GM12873 (cell line): Measurements from ENCODE around the gene SH3BGRL2.

Source experiments
- TF ChIP-seq, protein P1 (sequence below): IDR thresholded peaks from 2 replicates; pipeline ENCODE4 v1.5.1; 2012; ENCODE audit warnings: low read depth, mild to moderate bottlenecking, moderate library complexity, low read length, control low read depth; ENCODE audit not compliant: insufficient read depth; ENCODE audit errors: missing control alignments

Gene SH3BGRL2

DNA sequence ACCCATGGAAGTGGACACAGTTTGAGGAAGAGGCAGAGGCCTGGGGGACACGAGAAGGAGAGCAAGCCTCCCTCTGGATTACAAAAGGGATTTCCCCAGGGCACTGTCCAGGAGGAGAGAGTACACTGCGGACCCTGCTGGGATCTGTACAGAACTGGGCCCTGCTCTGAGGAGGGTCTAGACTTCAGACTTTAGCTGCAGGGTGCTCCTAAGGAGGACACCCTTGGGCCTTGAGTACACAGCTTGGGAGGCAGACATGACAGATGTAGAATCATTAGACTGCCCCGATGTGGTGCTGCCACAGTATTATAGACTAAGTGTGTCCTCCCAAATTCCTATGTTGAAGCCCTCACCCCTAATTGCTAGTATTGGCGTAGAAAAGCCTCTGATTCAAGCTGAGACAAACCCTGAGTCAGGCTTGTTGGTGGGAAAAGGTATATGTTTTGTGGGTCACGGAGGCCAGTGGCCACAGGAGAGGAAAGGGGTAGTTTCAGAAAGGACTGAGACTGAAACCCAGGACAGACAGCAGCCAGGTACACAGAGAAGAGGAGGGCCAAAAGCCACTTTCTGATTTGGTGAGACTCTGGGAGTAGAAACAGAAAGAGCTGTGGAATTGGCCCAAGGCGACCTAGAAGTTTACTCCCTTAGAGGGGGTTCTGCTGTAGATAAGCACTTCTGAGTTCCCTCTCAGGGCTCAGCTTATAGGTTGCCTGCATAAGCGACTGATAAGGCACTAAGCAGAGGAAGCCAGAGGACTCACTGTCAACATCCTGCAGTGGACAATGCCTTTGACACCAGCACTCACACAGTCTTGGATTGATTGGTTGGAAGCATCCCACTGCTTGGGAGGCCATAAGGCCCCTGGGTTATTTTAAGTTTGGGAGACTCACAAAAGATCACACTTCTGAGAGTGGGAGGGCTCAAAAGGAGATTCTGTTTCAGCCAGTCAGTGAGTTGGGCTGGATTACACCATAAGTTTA lies 16.5 kb upstream of the SH3BGRL2 start:
- TF ChIP-seq, protein P1, sequence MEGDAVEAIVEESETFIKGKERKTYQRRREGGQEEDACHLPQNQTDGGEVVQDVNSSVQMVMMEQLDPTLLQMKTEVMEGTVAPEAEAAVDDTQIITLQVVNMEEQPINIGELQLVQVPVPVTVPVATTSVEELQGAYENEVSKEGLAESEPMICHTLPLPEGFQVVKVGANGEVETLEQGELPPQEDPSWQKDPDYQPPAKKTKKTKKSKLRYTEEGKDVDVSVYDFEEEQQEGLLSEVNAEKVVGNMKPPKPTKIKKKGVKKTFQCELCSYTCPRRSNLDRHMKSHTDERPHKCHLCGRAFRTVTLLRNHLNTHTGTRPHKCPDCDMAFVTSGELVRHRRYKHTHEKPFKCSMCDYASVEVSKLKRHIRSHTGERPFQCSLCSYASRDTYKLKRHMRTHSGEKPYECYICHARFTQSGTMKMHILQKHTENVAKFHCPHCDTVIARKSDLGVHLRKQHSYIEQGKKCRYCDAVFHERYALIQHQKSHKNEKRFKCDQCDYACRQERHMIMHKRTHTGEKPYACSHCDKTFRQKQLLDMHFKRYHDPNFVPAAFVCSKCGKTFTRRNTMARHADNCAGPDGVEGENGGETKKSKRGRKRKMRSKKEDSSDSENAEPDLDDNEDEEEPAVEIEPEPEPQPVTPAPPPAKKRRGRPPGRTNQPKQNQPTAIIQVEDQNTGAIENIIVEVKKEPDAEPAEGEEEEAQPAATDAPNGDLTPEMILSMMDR = no peak

DNA sequence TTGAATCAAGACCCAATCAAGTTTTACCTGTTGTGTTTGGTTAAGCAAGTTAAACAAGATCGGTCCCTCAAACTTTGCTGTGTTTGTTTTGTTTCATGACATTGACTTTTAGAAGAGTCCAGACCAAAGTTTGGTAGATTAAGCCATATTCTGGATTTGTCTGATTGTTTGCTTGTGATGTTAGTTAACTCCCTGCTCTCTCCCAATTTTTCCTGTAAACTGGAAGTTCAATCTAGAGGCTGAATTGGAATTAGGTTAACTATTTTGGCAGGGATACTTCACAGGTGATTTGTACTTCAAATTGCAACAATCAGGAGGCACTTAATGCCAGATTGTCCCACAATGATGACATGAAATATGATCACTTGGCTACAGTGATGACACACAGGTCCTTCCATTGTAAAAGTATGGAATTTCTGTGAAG lies 13.6 kb upstream of the SH3BGRL2 start:
- TF ChIP-seq, protein P1 = no peak

DNA sequence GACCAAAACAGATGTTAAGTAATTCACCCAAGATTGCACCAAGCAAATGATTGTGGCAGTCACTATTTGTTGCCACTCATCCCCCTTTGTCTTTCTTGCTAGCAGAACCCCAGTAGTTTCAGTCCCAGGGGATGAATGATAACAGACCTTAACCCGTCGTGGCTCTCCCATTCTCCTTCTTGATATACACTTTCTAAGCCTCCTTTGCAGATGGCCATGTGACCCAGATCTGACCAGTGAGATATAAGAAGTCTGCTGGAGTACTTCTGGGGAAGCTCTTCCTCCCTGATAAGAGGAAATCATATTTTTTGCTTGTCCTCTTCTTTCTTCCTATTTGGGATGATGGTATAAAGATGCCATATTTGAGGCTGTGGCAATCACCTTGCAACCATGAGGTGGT lies 9.6 kb upstream of the SH3BGRL2 start:
- TF ChIP-seq, protein P1 = no peak

DNA sequence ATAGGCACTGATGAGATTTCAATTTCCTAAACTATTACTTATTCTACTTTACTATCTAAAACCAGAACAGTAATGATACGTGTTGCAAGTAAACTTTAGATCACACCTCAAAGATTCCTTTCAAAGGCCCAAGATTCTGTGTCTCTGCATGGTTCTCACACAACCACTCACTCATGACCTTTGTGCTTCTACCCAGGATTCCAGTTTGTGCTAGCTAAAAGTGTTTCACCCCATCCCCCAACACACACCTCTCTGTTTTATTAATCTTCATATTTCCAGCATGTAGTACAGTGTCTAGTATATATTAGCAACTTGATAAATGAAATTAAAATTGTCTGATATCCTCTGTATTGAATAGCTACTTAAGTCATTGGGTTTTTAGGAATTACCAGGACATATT lies 8.8 kb upstream of the SH3BGRL2 start:
- TF ChIP-seq, protein P1 = no peak

DNA sequence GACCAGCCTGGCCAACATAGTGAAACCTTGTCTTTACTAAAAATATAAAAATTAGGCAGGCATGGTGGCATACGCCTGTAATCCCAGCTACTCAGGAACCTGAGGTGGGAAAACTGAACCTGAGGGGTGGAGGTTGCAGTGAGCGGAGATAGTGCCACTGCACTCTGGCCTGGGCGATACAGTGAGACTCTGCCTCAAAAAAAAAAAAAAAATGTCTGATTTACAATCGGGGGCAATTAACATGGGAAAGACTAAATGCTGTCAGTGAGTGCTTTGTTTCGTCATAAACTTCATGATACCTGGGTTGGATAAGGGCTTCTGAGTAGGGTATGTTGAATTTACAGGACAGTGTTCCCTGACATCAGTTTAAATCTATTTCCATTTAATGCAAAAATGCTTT lies 8.0 kb upstream of the SH3BGRL2 start:
- TF ChIP-seq, protein P1 = no peak

DNA sequence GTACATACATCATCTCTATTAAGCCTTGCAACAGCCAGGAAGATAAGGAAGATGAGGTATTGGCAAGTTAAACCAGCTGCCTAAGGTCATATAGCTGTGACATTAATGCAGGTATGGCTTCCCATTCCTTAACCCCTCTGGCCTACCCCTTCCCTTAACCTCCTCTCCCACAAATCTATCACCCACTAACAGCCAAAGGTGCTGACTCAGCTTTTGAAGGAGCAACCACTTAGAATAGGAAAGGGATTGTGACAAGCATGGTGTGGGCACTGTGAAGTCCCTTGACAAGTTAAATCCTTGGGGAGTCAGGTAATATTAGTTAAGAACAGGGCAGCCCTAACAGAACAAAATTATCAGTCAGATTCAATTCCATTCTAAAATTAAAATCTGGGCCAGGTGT lies 5.4 kb upstream of the SH3BGRL2 start:
- TF ChIP-seq, protein P1 = no peak

DNA sequence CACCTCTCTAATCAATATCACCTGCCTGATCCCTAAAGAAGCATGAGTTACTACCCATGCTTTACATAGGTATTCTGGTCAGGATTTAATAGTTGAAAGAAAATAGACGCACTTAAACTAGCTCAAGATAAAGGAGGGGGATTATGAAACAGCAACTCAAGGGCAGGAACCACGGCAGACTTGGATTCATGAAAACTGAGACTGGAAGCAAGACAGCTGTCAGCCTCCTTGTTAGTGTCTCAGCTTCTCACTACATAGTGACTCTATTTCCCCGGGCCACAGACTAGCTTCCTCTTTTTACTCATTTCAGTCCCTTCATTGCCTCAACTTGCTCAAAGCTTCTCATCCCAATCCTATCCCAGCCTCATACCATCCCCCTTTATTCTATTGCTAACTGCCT lies 4.3 kb upstream of the SH3BGRL2 start:
- TF ChIP-seq, protein P1 = no peak
